ENCODE measurements around the gene TAF11L4.
"Not testable (repeated sequence)": the region's sequence is repeated elsewhere in the genome, so short reads cannot be mapped to it uniquely, and the experiment has no call there.

The TAF11L4 gene

GRCh38 chr5:17492770-17493169 lies 28.8 kb upstream of the TAF11L4 start:
- no peak overlapping the region for H3K4me3 ChIP-seq
- DNase-seq (ENCODE audit: low spot score), result no peak
- no peak overlapping the region for H3K27ac ChIP-seq
- TF ChIP-seq CTCF (IDR thresholded peaks at IDR 0.05), result no peak

- no peak overlapping the region for H3K4me3 ChIP-seq
- no peak for DNase-seq (ENCODE audit: low spot score)
- TF ChIP-seq CTCF (IDR thresholded peaks at IDR 0.05), result no peak
- H3K27ac ChIP-seq, result no peak overlapping the region
These were observed 24.2 kb upstream of the TAF11L4 start for GRCh38 chr5:17497446-17497845.

DNA sequence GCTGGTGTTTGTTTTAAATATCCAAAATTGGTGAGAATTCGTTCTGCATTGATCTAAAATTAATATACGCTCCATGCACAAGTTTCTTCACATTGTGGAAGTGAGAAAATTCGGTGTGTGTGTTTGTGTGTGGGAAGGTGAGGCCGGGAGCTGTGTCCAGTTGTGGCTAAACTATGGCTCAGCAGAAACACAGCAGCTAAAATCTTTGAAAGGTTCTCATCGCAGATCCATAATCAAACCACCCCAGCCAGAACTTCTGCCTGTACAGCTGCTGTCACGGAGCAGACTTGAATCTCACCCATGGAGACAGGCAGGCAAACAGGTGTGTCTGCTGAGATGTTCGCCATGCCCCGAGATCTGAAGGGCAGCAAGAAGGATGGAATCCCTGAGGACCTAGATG lies 23.7 kb upstream of the TAF11L4 start, which contains the start of gene TAF11L2:
Gene TAF11L2, plus strand, starts transcription at position 301 of the 400 bp plus-strand sequence.
- H3K27ac ChIP-seq; H3K4me3 ChIP-seq; DNase-seq (ENCODE audit: low spot score): not testable (repeated sequence)

GRCh38 chr5:17511775-17512325 lies 9.8 kb upstream of the TAF11L4 start:
- no peak for DNase-seq (ENCODE audit: low spot score)
- no peak overlapping the region for H3K27ac ChIP-seq
- TF ChIP-seq CTCF (IDR thresholded peaks at IDR 0.05), result no peak
- no peak overlapping the region for H3K4me3 ChIP-seq

DNA sequence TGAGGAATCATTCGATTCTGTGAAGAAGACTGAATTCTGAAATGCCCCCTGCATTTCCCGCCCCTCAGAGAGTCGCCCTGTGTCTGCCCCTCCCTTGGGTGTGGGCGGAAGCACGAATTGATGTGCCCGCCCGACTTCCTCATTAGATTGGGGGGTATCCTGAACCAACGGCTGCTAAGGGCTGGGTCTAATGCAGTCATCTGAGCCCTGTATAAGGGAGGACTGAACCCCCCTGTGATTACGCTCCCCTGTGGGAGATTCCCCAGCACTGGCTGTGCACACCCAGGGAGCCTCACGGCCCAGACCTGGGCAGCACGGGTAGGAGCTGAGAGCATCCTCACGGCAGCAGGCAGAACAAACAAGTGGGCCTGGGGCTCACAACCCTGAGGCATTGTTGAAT lies 4.1 kb upstream of the TAF11L4 start:
- H3K4me3 ChIP-seq; DNase-seq (ENCODE audit: low spot score): not testable (repeated sequence)

DNA sequence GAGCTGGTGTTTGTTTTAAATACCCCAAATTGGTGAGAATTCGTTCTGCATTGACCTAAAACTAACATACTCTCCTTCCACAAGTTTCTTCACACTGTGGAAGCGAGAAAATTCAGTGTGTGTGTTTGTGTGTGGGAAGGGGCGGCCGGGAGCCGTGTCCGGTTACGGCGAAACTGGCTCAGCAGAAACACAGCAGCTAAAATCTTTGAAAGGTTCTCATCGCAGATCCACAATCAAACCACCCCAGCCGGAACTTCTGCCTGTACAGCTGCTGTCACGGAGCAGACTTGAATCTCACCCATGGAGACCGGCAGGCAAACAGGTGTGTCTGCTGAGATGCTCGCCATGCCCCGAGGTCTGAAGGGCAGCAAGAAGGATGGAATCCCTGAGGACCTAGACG lies 3.5 kb upstream of the TAF11L4 start, which contains the start of gene TAF11L3:
Gene TAF11L3, plus strand, starts transcription at position 301 of the 400 bp plus-strand sequence.
- not testable (repeated sequence) for H3K4me3 ChIP-seq; H3K27ac ChIP-seq; DNase-seq (ENCODE audit: low spot score)

More for the DNA sequence above, 4.1 kb upstream of the TAF11L4 start:
- not testable (repeated sequence) for H3K27ac ChIP-seq

DNA sequence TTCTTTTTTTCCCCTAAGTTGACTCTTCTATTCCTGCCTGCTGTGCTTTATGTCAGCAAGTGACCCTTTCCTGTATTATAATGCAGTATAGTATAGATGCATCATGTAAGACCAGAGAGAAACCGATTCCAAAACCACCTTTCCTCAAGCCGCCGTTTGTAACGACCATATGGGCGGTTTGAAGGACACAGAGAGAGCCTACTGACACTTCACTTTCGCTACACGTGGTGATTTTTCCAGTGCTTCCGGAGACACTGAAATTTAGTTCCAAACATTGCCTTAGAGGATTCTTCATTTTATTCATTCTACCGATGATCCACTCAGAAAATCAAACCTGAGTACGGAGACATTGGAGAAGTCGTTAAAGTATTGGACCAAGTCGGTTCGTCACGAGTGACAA lies 2.1 kb upstream of the TAF11L4 start:
- not testable (repeated sequence) for H3K4me3 ChIP-seq; H3K27ac ChIP-seq; DNase-seq (ENCODE audit: low spot score)

DNA sequence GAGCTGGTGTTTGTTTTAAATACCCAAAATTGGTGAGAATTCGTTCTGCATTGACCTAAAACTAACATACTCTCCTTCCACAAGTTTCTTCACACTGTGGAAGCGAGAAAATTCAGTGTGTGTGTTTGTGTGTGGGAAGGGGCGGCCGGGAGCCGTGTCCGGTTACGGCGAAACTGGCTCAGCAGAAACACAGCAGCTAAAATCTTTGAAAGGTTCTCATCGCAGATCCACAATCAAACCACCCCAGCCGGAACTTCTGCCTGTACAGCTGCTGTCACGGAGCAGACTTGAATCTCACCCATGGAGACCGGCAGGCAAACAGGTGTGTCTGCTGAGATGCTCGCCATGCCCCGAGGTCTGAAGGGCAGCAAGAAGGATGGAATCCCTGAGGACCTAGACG lies 3.3 kb downstream of the TAF11L4 start, which contains the start of gene TAF11L5:
Gene TAF11L5, plus strand, starts transcription at position 301 of the 400 bp plus-strand sequence.
- H3K4me3 ChIP-seq; H3K27ac ChIP-seq; DNase-seq (ENCODE audit: low spot score): not testable (repeated sequence)

- not testable (repeated sequence) for H3K4me3 ChIP-seq; H3K27ac ChIP-seq; DNase-seq (ENCODE audit: low spot score)
These were observed 4.9 kb downstream of the TAF11L4 start for GRCh38 chr5:17526504-17526903.

- not testable (repeated sequence) for H3K27ac ChIP-seq; DNase-seq (ENCODE audit: low spot score); H3K4me3 ChIP-seq
These were observed 6.8 kb downstream of the TAF11L4 start, which contains the start of gene TAF11L6 for GRCh38 chr5:17528369-17528768. TSS of gene TAF11L6 (plus strand) at chr5:17528669.
